ENCODE measurements around the gene MRPL14.

The MRPL14 gene

DNA sequence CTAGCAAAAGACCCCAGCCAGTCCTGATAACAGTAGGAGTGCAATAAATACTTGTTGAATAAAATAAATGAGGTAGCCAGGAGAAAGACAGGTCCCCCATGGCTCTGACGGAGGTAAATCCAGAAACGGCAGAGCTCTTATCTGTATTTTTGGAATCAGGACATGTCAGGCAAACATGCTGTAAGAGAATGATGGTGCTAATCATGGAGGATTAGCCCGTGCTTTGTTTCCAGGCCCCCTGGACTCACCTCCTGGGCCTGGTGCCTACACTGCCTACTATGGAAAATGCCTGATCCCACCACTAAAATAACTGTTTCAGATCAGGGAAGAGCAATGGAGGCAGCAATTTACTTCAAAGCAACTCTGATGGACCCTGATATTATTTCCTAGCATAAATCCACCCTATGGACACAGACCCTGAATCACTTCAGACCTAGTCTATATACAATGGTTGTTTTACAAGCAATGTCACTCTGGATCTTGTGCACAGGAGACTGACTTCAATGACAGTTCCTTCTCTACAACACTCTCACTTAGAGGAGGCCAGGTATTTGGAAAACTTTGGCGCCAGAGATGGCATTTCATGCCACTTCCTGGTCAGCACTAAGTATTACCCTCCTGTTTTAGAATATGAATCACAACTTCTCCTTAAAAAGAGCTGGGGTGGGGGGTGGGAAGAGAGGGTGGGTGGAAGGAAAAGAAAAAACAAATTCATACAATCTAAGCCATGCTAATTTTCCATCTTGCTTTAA lies 6.4 kb downstream of the MRPL14 start:
- no peak for DNase-seq

DNA sequence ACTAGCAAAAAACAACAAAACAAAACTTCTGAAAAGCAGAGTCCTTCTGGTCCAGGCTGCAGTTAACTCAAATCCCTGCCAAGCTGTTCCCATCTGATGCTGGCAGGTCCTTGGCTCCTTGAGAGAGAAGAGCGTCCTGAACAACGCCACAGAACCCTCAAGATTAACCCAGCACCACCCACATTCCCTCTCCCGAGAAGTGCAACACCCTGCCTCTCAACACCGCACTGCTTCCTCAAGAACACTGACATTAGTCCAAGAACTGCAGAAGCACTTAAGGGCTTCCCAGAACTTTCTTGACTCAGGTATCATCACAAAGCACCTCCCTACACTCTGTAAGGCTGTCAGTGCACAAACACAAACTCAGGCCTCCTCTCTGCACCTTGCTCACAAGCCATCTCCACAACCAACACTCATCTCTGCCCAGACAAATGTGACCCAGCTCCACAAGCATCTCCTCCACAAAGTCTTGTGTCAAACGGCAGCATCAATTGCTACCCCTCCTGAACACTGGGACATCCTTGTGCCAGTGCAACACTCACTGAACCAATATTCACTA lies 7.5 kb downstream of the MRPL14 start:
- DNase-seq: no peak

DNA sequence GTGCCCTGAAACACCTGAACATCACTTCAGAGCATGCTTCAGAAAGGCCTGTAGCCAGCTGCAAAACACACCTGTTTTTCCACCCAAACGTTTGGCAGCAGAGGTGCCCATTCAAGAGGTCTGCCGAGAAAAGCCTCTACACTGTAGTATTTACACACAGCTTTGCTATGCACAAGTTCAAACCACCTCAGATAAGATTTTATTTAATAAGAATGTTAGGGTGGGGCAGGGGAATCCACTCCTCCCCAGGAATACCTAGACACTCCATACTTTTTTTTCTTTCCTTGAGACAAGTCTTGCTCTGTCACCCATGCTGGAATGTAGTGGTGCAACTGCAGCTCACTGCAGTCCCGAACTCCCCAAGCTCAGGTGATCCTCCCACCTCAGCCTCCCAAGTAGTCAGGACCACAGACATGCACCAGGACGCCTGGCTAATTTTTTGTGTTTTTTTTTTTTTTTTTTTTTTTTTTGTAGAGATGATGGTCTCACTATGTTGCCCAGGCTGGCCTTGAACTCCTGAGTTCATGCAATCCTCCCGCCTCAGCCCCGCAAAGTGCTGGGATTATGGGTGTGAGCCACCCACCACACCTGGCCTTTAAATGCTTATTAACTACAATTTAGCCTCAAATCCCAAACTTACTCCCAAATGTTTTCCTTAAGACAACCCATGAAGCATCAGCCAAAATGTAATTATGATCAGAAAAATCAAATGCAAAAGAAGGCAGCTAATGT lies 9.7 kb downstream of the MRPL14 start:
- DNase-seq: no peak

DNA sequence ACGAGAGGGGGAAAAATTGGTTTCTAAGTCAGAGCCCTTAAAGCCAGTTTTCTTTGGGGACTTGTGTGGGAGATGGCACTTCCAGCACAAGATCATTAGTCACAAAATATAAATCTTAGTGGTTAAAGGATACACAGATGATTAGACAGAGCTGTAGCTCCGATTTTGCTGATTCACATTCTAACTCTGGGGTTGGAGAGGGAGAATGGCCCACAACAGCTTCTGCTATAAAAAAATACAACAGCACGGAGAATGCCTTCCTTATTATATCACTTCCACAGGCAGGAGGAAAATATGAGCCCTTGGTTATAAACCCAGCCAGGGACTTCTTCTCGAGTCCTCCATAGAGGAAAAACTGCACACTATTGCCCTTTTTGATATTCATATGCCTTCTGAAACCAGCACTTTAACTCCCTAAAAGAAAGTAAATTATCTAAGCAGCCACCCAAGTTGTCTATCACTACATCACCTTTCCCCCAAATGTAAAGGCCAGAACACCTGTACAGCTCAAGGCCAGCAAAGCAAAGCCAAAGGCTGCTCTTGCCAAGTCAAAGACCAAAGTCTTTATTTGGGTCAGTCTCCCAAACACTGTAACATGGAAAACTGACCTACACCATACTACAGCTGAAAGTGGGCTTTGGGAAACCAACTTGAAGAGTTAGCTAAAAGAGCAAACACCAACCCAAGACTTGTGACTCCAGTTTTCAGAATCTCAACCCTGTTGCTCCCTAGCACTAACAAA lies 10.4 kb downstream of the MRPL14 start:
- DNase-seq: no peak

DNA sequence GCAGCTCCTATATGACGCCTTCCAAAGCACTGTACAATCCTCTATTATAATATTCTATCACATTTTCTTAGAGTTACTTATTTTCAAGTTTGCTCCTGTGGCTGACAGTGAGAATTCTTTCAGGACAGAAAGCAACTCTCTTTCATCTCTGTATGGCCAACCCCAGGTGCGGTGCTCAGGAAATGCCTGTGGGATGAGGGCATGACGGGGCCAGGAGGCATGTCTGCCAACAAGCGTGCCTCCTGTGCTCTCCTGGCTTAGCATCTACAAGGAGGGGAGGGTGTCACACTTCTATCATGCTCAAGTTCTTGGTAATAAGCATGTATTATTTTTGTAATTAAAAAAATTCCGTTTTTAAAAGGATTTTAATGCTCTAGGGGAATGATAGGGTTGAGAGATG lies 11.4 kb downstream of the MRPL14 start:
- DNase-seq: no peak

DNA sequence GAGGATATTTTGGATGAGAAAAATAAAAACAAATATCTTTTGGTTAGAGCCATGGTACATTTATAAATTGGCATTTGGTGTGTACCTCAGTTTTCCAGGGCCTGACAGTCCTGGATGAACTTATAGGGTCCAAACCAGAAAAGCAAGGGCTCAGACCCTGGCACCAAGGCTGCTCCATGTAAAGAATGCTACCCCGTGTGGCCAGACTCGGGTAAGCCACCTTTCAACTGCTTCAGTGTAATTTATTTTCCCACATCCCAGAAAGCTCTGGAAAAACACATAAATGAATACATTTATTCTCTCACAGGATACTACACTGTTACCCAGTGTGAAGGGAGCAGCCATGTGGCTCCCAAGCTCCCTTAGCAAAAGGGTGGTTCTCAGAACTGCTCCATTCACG lies 13.8 kb downstream of the MRPL14 start:
- DNase-seq: no peak

DNA sequence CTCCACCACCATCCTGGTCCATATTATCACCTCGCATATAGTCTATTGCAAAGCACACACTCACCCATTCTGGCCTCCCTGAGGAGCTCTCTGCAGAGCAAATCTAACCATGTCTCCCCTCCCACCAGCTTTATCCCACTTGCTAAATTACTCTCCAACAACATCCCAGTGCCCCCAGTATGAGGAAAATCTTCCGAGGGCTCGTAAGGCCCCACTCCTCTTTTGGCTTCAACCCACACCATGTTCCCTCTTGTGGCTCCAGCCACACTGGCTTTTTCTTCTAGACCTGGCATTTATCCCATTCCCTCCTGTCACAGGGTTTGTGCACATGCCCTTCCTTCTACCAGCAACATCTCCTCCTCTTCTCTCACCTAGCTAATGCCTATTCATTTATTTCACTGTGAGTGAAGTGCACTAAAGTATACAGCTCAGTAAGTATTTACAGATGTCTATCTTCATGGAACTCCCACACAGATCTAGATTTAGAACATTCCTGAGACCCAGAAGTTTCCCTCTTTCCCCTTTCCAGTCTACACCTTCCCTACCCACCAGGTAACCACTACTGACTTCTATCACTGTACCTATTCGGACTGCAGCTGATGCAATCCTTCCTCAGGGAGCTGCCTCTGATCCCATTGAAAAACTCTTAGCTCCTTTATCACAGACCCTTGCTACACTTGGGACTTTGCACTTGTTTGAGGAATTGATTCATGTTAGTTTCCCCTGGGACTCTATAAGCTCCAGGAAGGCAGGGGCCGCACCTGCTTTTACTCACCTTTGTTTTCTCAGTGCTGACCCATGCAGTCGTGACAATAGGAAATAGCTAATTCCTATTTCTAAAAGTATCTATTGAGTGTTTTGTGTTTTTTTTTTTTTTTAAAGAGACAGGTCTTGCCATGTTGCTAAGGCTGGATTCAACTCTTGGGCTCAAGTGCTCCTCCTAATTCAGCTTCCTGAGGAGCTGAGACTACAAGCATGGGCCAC lies 15.5 kb downstream of the MRPL14 start:
- DNase-seq: no peak

DNA sequence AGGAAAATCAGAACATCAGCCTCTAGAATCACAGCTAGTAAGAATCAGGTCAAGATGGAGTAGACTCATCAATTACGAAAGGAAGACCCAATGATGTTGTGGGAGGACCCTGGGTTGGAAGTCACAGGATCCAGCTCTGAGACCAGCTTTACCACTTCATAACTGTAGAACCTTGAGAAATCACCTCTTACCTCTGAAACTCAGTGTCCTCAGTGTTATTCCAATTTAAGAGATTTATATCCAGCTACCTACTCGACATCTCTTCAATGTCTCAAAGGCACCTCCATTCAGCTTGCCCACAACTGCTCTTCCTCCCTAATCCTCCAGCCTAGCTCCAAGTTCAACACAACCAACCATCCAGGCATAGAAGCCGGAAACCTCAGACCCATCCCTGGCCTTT lies 16.3 kb downstream of the MRPL14 start:
- DNase-seq: no peak

DNA sequence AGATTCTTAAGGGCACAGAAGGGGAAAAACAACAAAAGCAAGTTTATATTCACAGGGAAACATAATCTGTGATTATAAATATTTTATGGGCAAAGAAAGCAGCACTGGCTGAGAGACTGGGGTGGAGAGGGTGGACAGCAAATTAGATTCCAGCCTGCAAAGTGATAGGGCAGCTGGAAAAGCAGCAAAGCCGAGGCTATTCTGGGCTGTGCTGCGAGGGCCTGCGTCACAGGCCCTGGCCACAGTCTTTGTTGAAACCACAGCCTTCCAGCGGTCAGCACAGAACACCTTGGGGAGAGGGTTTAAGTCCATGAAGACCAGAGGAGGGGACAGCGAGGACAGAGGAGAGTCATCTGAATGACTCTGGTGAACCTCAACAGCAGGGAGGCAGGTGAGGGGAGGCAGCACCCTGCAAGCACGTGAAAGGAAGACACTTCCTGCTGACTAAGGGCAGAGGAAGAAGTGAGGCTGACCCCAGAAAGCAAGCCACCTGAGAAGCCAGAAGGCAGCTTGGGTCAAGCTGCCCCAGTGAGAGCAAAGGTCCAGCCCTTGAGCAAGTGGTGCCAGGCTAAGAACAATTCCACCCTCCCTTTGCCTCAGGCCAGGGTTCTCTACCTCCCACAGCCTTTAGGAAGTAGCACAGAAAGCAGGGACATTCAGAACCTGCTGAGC lies 17.1 kb downstream of the MRPL14 start:
- DNase-seq: no peak

DNA sequence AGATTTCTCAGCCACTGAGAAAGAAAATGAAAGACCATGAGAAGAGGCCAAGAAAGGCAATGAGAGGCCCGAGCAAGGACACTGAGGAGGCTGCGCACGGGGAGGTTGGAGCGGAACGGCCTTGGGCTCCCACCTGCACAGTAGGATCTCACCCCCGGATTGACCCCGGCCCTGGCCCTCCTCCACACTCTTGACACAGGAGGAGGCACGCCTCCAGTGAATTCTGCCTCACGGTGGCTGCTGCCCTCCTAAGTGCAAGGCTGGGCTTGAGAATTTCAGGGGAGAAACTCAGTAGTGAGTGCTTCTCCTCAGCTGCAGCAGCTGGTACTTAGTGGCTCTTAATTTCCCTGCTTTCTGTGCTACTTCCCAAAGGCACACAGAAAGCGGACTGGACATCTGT lies 18.0 kb downstream of the MRPL14 start:
- no peak for DNase-seq

DNA sequence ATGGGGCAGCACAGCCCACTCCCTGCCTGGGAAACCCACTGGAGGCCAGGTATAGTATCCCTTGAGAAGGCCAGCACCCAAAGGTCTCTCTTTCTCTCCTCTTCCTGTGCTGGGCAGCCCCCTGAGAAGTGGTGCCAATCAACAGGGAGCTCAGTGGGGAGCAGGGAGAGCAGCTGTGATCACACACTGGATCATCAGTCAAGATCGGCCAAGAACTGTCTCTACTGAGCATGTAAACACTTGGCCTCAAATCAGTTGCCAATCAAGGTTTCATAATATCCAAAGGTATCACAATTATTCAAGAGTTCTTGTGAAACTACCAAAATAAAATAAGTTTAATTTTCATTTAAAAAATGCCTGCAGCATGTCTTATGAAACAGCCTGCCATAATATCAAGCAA lies 18.8 kb downstream of the MRPL14 start:
- no peak for DNase-seq

DNA sequence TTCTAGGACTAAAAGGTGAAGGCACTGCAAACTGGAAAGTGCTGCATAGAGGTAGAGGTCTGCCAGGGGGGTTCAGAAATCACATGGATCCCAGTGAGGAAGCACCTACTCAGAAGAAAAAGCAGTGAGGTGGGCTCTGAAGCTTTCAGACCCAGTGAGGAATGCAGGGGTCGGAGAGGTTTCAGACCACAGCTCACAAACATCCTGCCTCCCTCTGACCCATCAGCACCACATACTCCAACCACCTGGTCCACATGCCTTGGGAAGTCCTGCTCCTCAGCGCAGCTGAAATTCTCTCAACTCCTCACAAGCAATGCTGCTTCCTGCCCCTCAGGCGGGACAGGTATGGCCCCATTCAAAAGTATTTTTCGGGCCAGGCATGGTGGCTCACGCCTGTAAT lies 20.2 kb downstream of the MRPL14 start:
- DNase-seq: no peak

DNA sequence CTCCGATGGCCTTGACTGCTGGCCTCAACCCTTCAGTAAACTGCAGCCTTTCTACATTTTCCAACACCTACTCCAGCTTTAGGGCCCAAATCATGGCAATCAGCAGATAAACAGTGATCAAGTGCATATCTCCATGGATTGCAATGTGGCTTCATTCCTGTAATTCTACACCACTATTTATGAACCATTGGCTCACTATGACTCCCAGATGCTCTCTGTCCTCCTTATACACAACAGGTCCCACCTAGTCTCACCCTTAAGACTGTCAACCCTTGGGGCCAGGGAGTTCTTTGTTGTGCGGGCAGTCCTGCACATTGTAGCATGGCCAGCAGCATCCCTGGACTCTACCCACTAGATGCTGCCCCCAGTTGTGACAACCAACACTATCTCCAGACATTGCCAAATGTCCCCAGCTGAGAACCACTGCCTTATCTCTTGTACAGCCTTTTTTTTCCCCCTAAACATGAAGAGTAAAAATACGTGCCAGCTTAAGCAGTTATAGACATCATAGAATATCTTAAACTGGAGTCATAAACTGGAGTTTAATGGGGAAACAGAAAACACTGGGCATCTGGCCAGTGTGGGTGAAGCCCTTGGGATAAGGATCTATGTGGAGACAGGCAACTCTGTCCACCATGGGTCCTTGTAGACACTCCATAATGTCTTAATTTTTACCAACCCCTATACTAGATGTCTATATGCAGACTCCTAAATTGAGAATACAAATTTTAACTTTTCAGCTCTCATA lies 21.1 kb downstream of the MRPL14 start:
- no peak for DNase-seq

DNA sequence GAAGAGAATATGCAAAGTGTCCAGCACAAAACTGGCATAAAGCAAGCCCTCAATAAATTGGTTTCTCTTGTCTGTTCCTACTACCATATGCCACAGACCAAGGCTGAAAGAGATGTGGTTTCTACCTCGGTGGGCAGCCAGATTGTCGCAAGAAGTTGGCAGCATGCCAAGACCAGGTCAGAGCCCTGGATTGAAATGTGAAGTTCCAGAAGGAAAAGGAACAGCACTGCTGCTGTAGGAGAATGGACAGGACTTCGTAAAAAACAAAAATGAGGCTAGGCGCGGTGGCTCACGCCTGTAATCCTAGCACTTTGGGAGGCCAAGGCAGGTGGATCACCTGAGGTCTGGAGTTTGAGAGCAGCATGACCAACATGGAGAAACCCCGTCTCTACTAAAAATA lies 22.1 kb downstream of the MRPL14 start:
- DNase-seq: no peak

DNA sequence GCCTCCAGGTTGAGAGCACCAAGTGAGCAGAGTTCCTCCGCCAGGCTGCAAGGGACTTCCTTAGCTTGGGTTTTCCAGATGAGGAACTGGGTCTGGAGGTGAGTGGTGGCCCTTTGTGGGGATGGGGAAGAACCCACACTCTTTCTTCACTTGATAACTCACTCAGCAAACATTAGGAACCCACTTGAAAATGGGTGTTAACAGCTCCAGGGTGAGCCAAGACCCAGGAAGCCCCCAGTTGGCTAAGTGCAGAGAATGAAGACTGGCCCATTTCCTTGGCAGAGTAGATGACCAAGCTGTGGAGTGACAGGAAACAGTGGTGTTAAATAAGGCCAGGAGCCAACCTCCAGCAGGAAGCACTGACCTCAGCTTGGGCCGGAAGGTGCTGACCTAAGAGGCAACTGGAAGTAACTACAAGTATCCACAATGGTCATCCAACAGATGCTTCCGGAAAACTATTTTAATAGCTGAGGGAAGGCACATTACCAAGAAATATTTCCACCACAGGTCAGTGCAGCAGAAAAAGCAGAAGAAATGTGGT lies 22.7 kb downstream of the MRPL14 start:
- DNase-seq: no peak

DNA sequence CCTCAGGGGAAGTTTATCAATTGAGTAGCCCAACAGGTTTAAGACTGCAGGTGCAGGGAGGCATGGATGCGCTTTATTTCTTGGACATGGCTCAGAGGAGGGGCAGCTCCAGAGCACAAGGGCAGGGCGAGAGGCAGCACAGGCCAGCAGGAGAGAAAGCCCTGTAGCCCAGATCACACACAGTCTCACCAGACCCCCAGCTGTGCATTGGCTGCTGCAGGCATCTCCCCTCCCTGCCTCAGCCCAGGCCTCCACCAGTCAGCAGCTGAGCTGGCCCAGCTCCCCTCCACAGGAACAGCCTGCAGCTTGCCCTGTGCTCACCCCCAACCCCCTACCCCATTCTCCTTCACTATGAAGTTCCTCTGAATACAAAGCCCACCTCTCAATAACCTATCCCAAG lies 24.7 kb downstream of the MRPL14 start:
- DNase-seq: no peak

DNA sequence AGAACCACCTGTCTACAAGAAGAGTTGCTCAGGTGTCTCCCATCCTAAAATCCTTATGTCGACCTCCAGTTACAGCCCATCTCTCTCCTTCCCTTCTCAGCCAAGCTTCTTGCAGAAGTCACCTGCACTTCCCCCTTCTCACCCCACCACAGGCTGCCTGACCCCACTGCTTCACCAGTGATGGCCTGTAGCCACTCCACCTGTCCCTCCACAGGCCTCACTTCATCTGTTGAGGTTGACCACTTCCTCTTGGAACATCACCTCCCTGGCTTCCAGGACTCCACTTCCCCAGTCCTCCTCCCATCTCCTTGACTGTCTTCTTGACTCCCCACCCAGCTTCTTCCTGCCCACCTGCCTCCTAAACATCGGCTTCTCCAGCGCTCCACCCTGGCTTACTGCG lies 25.4 kb downstream of the MRPL14 start:
- DNase-seq: no peak

DNA sequence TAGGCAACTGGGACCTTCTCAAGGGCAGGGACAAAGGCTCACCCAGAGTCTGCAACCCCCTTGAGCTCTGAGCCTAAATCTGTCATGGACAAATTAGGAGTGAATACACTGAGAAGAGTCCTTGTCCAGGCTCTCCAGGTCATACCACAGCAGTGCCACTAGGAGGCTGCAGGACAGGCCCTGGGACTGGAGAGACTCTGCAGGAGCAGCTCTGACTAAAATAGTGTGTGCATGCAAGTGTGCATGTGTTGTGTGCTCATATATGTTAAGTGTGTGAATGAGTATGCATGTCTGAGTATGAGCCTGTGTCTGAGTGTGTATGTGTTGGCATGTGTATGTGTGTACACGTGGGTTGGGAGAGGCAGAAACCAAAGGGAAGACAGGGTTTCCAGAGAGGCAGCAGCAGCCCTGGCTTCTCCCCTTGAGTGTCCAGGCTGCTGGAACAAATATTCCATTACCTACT lies 27.1 kb downstream of the MRPL14 start:
- no peak for DNase-seq

DNA sequence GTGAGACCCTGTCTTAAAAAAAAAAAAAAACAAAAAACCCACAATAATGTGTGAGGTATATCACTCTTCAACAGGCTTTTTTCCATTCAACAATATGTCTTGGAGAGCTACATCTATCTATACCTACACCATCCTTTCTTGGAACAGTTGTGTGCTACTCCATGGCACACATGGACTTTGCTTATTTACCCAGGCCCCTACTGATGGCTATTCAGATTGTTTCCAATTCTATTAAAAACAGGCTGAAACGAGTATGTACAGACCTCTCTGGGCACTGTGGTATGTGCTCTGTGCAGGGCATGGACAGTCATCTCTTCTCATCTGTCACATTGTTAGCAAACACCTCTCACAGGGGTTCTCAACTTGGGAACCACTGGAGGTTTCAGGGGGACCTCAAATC lies 28.1 kb downstream of the MRPL14 start:
- no peak for DNase-seq

DNA sequence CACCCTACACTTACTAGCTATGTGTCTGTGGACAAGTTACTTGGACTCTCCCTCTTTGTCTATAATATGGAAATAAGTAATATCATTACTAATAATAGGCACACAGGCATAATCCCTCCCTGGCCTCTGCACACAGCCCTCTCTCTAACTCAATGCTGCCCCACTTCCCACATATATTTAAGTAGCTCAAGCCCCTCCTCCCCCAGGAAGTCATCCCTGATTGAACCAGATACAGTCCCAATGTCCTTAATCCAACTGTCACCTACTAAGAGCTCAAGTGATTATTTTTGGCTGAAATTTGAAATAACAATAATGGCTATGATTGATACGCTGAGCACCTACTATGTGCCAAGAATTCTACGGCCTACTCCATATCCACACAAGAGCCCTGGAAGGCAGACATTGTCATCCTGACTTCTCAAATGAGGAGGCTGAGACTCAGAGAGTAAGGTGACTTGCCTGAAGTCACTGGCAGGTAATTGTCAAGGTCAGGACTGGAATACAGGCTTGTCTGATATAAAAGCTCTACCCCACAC lies 29.4 kb downstream of the MRPL14 start:
- no peak for DNase-seq
